ENCODE data around the gene KYAT1. TPM values are rescaled to one million over a fixed set of nuclear protein-coding genes. Genes with fewer than 3 reads are reported as not detected.

Gene KYAT1
- total RNA-seq, 1 donor from 2014 or later = 4.7 TPM

GRCh38 chr9:128909859-128910258 is 28.1 kb upstream of the KYAT1 start:
- no peak for DNase-seq (ENCODE audit: low read depth in 2 of 2)

- no peak for DNase-seq (ENCODE audit: low read depth in 2 of 2)
Measured at GRCh38 chr9:128908372-128908771, 26.6 kb upstream of the KYAT1 start.

GRCh38 chr9:128906741-128907140 is 25.0 kb upstream of the KYAT1 start:
- DNase-seq (ENCODE audit: low read depth in 2 of 2) = no peak

- no peak for DNase-seq (ENCODE audit: low read depth in 2 of 2)
Measured at GRCh38 chr9:128905964-128906363, 24.2 kb upstream of the KYAT1 start.

GRCh38 chr9:128903871-128904620 is 22.3 kb upstream of the KYAT1 start:
- no peak for DNase-seq (ENCODE audit: low read depth in 2 of 2)

- DNase-seq (ENCODE audit: low read depth in 2 of 2) = no peak
Measured at GRCh38 chr9:128903079-128903461, 21.3 kb upstream of the KYAT1 start.

- DNase-seq (ENCODE audit: low read depth in 2 of 2) = peak in 1 of 2 donors; percentile 48
Measured at GRCh38 chr9:128902351-128903078, 20.8 kb upstream of the KYAT1 start.

- DNase-seq (ENCODE audit: low read depth in 2 of 2) = no peak
Measured at GRCh38 chr9:128901822-128902221, 20.1 kb upstream of the KYAT1 start.

- no peak for DNase-seq (ENCODE audit: low read depth in 2 of 2)
Measured at GRCh38 chr9:128901379-128901778, 19.6 kb upstream of the KYAT1 start.

- no peak for DNase-seq (ENCODE audit: low read depth in 2 of 2)
Measured at GRCh38 chr9:128899566-128900322, 18.0 kb upstream of the KYAT1 start.

GRCh38 chr9:128898845-128899565 is 17.3 kb upstream of the KYAT1 start:
- no peak for DNase-seq (ENCODE audit: low read depth in 2 of 2)

GRCh38 chr9:128898382-128898781 is 16.6 kb upstream of the KYAT1 start:
- no peak for DNase-seq (ENCODE audit: low read depth in 2 of 2)

GRCh38 chr9:128895556-128895955 is 13.8 kb upstream of the KYAT1 start:
- DNase-seq (ENCODE audit: low read depth in 2 of 2) = no peak

GRCh38 chr9:128894764-128895163 is 13.0 kb upstream of the KYAT1 start:
- DNase-seq (ENCODE audit: low read depth in 2 of 2) = no peak

GRCh38 chr9:128893354-128893753 is 11.6 kb upstream of the KYAT1 start:
- no peak for DNase-seq (ENCODE audit: low read depth in 2 of 2)

GRCh38 chr9:128892221-128892921 is 10.6 kb upstream of the KYAT1 start:
- DNase-seq (ENCODE audit: low read depth in 2 of 2) = peak; percentile 74 to 92

- DNase-seq (ENCODE audit: low read depth in 2 of 2) = peak in 1 of 2 donors; percentile 44
Measured at GRCh38 chr9:128891321-128892220, 9.8 kb upstream of the KYAT1 start.

- DNase-seq (ENCODE audit: low read depth in 2 of 2) = peak; percentile 79 to 91
Measured at GRCh38 chr9:128887914-128888350, 6.2 kb upstream of the KYAT1 start.

- DNase-seq (ENCODE audit: low read depth in 2 of 2) = no peak
Measured at GRCh38 chr9:128887049-128887448, 5.3 kb upstream of the KYAT1 start.
